ENCODE results near the gene HLF.

HLF gene

GRCh38 chr17:55342800-55343585 is 78.2 kb downstream of the HLF start:
- DNase-seq (ENCODE audit: insufficient read length, low spot score) (no peak), FAIRE-seq (no peak)
- TF ChIP-seq CTCF (IDR thresholded peaks at IDR 0.05; ENCODE audit: insufficient read depth, missing control alignments) = no peak

- DNase-seq (ENCODE audit: insufficient read length, low spot score) (no peak), FAIRE-seq (no peak)
- TF ChIP-seq CTCF (IDR thresholded peaks at IDR 0.05; ENCODE audit: insufficient read depth, missing control alignments) = no peak
These were observed 79.2 kb downstream of the HLF start for GRCh38 chr17:55343900-55344513.

GRCh38 chr17:55344514-55344997 is 79.8 kb downstream of the HLF start:
- no peak for TF ChIP-seq CTCF (IDR thresholded peaks at IDR 0.05; ENCODE audit: insufficient read depth, missing control alignments)
- DNase-seq (ENCODE audit: insufficient read length, low spot score) = no peak
- FAIRE-seq = no peak

GRCh38 chr17:55345132-55345531 is 80.4 kb downstream of the HLF start:
- DNase-seq (ENCODE audit: insufficient read length, low spot score) (no peak), FAIRE-seq (no peak)
- no peak for TF ChIP-seq CTCF (IDR thresholded peaks at IDR 0.05; ENCODE audit: insufficient read depth, missing control alignments)

- FAIRE-seq (no peak), DNase-seq (ENCODE audit: insufficient read length, low spot score) (no peak)
- no peak for TF ChIP-seq CTCF (IDR thresholded peaks at IDR 0.05; ENCODE audit: insufficient read depth, missing control alignments)
These were observed 81.9 kb downstream of the HLF start for GRCh38 chr17:55346658-55347057.

- no peak for TF ChIP-seq CTCF (IDR thresholded peaks at IDR 0.05; ENCODE audit: insufficient read depth, missing control alignments)
- no peak for FAIRE-seq
- no peak for DNase-seq (ENCODE audit: insufficient read length, low spot score)
These were observed 82.6 kb downstream of the HLF start for GRCh38 chr17:55347341-55347740.
